Ishikawa (cell line): ENCODE measurements around the gene BEND3.

ENCODE experiments used
- CEBPB ChIP-seq: IDR thresholded peaks from 2 replicates; pipeline ENCODE4 v1.6.1; 2012
- CREB1 ChIP-seq: IDR thresholded peaks from 2 replicates; pipeline ENCODE4 v1.6.1; 2012; ENCODE audit warnings: low read depth
- EGR1 ChIP-seq: IDR thresholded peaks from 2 replicates; pipeline ENCODE4 v1.6.1; 2012
- EP300 ChIP-seq: IDR thresholded peaks from 2 replicates; pipeline ENCODE4 v1.6.1; 2012; ENCODE audit warnings: borderline replicate concordance
- FOXM1 ChIP-seq: IDR thresholded peaks from 2 replicates; pipeline ENCODE4 v1.6.1; 2012; ENCODE audit warnings: low read depth, borderline replicate concordance
- NFIC ChIP-seq: IDR thresholded peaks from 2 replicates; pipeline ENCODE4 v1.6.1; 2012
- RAD21 ChIP-seq: IDR thresholded peaks from 2 replicates; pipeline ENCODE4 v1.6.1; 2012; ENCODE audit warnings: low read depth
- TAF1 ChIP-seq: IDR thresholded peaks from 2 replicates; pipeline ENCODE4 v1.6.1; 2012; ENCODE audit warnings: low read depth, mild to moderate bottlenecking
- TCF12 ChIP-seq: IDR thresholded peaks from 2 replicates; pipeline ENCODE4 v1.6.1; 2012; ENCODE audit warnings: low read depth
- TEAD4 ChIP-seq: IDR thresholded peaks from 2 replicates; pipeline ENCODE4 v1.6.1; 2012
- YY1 ChIP-seq: IDR thresholded peaks from 2 replicates; pipeline ENCODE4 v1.6.1; 2012; ENCODE audit warnings: low read depth
- ZBTB7A ChIP-seq: IDR thresholded peaks from 2 replicates; pipeline ENCODE4 v1.6.1; 2012; ENCODE audit warnings: low read depth
- TF ChIP-seq, protein P1 (sequence below): IDR thresholded peaks from 2 replicates; pipeline ENCODE4 v1.6.1; 2012; ENCODE audit warnings: low read depth, mild to moderate bottlenecking
- TF ChIP-seq, protein P2 (sequence below): IDR thresholded peaks from 2 replicates; pipeline ENCODE4 v1.6.1; 2012
- TF ChIP-seq, protein P3 (sequence below): IDR thresholded peaks from 2 replicates; pipeline ENCODE4 v1.6.1; 2012

Gene BEND3

DNA sequence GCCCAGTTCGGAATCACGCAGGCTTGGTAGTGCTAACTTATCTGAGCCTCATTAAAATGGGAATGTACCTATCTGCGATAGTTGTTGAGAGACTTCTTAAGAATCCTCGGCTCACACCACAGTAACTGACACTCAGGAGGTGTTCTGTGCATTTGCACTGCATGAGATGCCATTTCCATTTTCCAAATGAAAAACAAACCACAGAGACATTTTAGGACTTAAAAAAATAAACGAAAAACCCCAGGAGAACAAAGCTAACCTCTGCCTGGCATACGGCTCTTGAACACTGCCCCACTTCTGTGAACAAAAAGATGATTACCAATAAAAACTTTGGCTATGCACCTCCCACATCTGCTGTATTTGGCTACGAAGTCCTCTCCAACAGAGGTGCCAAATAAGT, 37.6 kb downstream of the BEND3 start:
- TF ChIP-seq, protein P1, sequence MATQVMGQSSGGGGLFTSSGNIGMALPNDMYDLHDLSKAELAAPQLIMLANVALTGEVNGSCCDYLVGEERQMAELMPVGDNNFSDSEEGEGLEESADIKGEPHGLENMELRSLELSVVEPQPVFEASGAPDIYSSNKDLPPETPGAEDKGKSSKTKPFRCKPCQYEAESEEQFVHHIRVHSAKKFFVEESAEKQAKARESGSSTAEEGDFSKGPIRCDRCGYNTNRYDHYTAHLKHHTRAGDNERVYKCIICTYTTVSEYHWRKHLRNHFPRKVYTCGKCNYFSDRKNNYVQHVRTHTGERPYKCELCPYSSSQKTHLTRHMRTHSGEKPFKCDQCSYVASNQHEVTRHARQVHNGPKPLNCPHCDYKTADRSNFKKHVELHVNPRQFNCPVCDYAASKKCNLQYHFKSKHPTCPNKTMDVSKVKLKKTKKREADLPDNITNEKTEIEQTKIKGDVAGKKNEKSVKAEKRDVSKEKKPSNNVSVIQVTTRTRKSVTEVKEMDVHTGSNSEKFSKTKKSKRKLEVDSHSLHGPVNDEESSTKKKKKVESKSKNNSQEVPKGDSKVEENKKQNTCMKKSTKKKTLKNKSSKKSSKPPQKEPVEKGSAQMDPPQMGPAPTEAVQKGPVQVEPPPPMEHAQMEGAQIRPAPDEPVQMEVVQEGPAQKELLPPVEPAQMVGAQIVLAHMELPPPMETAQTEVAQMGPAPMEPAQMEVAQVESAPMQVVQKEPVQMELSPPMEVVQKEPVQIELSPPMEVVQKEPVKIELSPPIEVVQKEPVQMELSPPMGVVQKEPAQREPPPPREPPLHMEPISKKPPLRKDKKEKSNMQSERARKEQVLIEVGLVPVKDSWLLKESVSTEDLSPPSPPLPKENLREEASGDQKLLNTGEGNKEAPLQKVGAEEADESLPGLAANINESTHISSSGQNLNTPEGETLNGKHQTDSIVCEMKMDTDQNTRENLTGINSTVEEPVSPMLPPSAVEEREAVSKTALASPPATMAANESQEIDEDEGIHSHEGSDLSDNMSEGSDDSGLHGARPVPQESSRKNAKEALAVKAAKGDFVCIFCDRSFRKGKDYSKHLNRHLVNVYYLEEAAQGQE: no peak
- TF ChIP-seq, protein P2, sequence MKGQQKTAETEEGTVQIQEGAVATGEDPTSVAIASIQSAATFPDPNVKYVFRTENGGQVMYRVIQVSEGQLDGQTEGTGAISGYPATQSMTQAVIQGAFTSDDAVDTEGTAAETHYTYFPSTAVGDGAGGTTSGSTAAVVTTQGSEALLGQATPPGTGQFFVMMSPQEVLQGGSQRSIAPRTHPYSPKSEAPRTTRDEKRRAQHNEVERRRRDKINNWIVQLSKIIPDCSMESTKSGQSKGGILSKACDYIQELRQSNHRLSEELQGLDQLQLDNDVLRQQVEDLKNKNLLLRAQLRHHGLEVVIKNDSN: no peak
- TF ChIP-seq, protein P3, sequence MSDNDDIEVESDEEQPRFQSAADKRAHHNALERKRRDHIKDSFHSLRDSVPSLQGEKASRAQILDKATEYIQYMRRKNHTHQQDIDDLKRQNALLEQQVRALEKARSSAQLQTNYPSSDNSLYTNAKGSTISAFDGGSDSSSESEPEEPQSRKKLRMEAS: no peak
- TF ChIP-seq NFIC (no peak), EP300 (no peak), ZBTB7A (no peak), TEAD4 (no peak), CEBPB (no peak), CREB1 (no peak), TCF12 (no peak), EGR1 (no peak)

DNA sequence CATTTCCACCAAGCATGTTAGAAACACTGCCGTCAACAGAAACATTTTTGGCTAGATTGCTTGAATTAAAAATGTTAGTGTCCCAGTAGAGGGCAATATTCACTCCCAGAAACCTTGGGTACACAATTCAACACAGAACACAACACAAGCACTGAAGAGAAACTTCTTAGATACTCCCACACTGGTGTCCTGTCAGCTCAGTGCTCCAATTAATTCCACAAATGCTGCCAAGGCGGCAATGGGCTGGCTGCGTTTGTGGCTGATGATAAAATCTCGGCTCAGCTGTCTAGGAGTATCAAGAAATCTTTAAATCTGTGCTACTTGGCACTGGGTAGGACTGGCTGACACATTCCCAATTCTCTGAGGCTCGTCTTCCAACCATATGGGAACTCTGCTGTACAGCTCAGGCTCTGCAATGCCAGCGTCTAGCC, 39.3 kb downstream of the BEND3 start:
- TF ChIP-seq YY1: no peak
- TF ChIP-seq RAD21: peak; percentile 40

DNA sequence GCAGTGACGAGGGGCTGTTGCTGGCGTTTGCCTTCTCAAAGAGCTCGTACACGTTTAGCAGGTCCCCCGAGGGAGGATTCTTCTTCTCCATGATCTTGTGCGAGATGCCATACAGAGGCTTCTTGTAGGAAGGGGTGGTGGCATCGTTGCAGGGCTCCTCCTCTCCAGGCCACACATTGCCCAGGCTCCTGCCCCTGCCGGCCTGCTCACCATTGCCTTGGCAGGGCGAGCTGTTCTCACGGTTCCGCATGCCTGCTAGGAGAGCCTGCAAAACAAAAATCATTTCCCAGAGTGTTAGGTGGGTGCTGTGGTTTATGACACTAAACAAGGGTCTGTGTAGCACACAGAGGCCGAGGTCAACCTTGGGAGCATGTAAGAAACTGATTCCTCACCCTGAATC, 44.6 kb downstream of the BEND3 start:
- TF ChIP-seq, protein P2: no peak

DNA sequence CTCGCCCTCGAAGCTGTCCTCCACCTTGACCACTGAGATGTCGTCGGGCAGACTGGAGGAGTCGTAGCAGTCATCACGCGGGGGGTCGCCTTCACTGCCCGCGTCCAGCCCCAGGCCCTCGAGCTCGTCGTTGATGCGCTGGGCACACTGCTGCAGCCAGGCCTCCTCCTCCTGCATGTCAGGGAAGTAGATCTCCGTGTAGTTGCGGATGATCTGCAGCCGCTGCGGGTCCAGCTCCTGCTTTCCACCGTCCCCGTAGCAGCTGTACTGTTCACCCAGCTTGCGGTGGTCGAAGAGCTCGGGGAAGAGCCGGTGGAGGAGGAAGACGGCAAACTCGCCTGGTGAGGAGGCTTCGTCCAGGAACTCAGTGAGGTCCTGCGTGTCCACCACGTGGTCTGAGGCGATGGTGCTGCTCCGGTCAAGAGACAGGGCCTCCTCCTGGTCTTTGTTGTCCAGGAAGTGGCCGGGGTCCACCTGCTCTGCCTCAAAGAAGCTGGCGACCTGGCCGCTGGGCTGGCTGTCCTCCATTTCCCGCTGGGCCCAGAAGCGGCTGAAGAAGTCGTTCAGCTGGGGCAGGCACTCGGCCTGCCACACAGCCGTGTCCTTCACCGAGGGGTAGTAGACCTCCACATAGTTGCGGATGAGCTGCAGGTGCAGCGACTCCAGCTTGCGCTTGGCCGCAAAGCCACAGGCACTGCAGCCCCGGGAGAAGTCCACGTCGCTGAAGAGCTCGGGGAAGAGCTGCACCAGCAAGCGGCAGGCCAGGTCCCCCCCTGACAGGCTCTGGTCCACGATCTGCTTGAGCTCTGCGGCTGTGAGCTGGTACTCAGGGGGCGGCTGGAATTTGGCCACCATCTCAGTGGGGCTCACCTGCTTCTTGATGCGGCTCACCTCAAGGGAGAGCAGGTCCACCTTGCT, 45.4 kb downstream of the BEND3 start:
- TF ChIP-seq TCF12 (no peak), YY1 (no peak), ZBTB7A (no peak), TEAD4 (no peak), NFIC (no peak), EP300 (no peak), TAF1 (no peak), CREB1 (no peak)
- TF ChIP-seq, protein P1: no peak
- TF ChIP-seq, protein P3: no peak

DNA sequence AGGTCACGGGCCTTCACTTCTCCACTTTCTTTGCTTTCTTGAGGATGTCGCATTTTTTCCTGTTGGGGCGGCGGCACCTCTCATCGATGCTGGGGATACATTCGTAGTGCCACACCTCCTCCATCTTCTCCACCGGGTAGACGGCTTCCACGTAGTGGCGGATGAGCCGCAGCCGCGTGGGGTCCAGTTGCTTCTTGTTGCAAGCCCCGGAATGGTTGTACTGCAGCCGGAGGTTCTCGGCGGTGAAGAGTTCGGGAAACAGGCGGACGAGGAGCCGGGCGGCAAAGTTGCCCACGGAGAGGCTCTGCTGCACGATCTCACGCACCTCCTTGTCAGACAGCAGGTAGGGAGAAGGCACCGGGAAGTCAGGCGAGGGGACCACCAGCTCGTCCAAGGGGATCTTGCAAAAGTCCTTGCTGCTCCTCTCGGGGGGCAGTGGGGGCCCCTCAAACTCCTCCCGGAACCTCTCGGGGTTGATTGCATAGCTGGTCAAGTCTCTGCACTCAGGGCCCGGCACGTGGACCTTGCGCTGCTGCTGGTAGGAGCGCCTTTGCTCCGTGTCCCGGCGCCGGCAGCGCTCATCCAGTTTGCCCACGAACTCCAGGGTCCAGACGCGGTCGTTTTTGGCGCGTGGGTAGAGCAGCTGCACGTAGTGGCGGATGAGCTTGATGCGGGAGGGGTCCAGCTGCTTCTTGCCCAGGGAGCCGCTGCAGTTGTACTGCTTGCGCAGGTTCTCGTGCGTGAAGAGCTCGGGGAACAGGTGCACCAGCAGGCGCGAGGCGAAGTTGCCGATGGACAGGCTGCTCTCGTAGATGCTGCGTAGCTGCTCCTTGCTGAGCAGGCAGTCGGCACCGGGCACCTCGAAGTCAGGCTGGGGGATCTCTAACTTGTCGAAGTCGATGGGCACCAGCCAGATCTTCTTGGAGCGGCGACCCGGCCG, 46.4 kb downstream of the BEND3 start:
- TF ChIP-seq ZBTB7A: no peak
- TF ChIP-seq TAF1: no peak
- no peak for TF ChIP-seq TCF12
- no peak for TF ChIP-seq CEBPB
- TF ChIP-seq NFIC: no peak
- TF ChIP-seq, protein P2: no peak
- TF ChIP-seq, protein P1: no peak
- no peak for TF ChIP-seq EGR1
- TF ChIP-seq RAD21: no peak
- TF ChIP-seq CREB1: no peak
- TF ChIP-seq EP300: no peak
- TF ChIP-seq FOXM1: no peak
- TF ChIP-seq TEAD4: no peak
- no peak for TF ChIP-seq YY1
- TF ChIP-seq, protein P3: no peak
